ENCODE data around the gene KIAA1549.
A peak's percentile ranks its signal among the peaks of the same experiment; 100 is the strongest.

KIAA1549 gene

DNA sequence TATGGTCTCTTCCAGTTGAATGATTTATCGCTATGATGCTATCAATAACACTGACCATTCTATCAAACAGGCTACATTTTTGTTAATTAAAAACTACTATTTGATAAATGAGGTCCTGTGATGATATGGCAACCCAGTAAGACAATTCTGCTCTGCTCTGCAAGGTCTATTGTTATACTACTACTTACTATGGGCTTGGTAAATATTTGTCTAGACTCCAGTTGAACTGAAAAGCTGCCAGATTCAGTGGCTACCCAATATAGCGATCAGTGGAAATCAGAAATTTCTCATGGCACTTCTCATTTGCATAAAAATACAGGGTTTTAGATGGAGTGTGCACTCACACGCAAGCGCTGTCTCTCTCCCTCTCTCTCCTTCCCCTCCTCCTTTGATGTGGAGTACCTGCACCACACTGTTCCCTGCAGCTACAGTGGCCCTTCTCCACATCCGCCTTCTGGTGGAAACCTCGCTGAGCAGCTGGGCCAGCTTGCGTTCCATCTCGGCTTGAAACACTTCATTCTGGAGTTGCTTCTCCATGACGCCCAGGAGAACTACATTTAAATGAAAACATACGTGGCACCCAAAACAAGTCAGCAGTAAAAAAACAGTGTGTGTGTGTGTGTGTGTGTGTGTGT, 77.9 kb downstream of the KIAA1549 start:
- DNase-seq = peak; percentile 78

DNA sequence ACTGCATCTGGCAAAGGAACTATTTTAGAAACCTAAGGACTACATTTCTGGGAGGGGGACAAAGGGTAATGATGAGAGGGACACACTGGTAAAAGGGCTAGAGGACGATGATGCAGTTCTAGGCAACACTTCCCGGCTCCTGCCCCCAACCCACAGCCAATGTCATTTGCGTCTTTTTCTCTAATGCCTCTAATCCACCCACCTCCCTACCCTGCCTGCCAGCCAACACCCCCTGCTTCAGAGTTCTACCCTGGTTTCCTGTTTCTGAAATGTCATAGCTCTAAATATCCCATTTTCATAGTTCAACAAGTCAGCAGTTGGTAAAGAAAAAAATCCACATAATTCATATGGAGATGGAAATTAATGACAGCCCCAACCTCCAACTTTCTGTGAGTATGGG, 79.0 kb downstream of the KIAA1549 start:
- DNase-seq = peak; percentile 54

DNA sequence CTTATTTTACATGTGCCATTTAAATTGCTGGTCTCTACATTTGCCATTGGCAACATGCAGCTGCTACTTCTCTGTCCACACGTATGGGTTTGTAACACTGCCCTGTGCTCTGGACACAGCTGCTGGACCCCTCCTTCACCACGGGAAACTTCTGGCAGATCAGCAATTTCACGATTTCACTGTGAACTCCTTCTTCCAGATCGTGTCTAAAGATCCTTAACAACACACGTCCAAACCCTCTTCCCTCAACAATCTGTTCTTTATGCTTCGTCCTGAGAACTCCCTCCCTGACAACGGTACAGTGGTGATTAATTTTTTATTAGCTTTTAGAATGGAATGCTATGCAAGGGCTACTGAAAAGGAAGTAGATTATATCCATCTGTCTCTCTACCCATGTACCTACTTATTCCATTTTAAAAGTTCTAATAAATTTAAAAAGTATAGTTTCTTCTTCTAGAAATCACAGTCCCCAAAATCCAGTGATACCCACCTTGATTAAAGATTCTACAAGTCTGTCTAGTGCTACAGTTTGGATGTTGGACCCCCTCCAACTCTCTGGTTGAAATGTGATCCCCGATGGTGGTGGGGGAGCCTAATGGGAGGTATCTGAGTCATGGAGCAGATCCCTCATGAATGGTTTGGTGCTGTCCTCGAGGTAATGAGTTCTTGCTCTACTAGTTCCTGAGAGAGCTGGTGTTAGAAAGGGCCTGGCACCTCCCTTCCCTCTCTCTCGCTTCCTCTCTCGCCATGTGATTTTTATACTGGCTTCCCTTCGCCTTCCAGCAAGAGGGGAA, 81.0 kb downstream of the KIAA1549 start:
- DNase-seq = peak; percentile 51

DNA sequence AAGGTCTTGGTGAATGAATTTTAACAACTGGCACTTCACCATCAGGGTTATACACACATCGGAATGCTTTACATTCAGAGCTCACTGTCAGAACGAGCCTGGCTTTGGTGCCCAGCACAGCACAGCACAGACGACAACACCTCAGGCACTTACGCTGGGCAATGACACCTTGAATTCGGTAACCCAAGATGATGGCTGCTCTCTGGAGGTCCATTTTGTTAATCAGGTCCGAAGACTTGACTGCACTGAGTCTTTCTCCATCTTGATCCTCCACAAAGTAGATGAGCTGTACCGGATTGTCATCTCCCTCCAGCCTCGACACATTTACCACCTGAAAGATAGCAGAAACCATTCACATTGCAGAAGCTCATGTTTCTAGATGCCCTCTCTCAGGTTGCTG, 82.4 kb downstream of the KIAA1549 start:
- DNase-seq = peak; percentile 51

DNA sequence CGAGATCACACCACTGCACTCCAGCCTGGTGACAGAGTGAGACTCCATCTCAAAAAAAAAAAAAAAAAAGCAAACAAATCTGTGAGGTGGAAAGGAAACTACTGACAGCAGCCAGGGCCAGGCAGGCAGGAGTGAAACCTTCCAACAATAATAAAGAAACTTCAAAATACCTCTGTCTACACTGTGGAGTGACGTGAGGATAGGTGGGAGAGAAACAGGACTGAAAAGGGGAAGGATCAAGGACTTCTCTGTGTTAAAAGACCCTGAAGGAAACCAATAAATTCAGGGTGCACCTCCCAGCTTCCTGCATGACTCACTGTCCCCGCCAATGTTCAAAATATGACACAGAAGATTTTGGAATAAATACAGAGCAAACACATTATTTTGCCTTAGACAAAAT, 82.9 kb downstream of the KIAA1549 start:
- peak; percentile 54 for DNase-seq

DNA sequence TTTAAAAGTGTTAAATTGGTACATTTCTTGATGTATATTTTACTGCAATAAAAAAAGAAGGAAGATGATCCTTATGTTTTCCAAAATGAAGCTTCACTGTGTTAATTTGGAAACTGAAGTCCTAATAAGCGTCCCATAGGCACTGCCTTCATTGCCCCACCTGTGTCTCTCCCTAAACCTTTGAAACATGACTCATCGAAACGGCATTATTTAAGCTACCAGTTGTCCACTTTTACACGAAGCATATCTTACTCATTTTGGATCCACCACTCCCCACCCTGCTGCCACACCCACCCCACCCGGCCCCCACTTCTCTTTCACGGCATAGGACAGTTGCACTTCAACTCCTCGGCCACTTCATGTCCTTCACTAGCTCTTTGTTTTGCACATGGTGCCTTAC, 85.5 kb downstream of the KIAA1549 start:
- DNase-seq = peak; percentile 11

DNA sequence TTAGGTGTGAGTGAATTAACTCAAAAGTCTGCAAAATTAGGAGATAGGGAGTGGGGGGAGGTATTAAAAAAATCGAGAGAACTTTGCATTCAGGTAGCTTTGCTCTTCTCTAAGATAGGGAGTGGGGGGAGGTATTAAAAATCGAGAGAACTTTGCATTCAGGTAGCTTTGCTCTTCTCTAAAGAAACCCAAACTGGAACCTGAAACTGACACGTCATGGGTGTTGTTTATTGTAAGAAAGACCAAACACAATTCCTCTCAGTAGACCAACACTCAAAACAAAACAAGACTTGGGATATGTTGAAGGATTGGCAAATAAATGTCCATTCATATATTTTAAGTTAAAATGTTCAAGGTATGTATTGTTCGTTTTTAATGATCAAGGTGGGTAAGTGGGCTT, 87.9 kb downstream of the KIAA1549 start:
- no peak for DNase-seq

DNA sequence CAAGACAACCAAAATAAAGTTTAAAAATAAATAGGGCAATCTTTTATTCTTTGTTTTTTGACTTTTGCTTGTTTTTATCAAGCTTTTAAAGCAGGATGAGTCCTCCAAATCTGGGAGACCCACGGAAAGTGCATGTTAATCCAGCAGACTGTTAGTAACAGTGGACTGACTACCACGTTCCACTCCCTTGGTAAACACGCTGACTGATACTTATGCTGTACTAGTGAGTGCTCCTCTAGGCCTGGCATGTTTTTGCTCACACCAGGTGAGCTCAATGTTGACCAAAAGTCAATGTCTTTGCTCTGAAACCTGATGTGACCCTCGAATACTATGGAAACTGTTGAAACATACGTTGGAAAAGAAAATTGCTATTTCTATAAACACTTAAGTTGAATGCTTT, 88.4 kb downstream of the KIAA1549 start:
- DNase-seq = no peak

DNA sequence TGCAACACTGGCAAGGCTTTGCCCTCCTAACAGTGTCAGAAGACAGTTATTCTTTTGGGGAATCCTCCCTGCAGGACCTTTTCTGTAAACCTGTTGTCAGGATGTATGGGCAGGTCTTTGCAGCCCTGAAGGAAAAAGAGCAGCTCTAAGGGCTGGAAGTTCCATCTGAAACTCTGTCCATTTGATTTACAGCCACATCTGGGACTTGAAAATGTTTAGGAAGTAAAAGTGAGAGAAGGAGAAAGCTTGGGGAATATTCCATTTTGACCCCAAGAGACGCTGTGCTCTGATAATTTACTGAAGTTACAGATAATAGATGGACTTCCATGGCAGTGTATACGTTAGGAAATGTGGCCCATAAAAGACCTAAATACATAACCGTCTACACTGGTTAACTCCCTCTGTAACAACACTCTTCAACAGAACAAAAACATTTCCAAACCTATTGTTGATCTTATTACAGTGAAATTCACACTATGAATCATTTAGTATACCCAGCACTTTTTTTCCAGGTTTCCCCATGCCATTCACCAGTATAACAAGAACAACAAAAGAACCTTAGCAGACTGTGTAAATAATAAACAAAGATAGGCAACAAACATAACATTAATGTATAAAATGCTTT, 89.1 kb downstream of the KIAA1549 start:
- no peak for DNase-seq

DNA sequence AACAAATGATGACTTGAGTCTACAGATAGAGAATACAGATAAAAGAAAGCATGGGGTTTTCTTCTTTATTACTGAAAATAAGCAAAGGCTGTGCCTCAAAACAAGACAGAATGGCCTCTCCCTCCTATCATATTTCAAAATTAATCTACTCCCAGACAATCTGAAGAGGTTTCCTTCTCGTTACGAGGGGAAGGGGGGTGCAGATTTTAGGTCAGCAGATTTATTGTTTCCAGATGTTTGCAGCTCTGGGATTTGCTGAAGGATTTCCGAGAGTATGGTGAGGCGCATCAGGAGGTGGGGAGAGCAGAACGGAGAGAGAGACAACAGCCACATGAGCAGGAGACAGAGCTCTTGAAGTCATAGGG, 89.8 kb downstream of the KIAA1549 start:
- DNase-seq = no peak

DNA sequence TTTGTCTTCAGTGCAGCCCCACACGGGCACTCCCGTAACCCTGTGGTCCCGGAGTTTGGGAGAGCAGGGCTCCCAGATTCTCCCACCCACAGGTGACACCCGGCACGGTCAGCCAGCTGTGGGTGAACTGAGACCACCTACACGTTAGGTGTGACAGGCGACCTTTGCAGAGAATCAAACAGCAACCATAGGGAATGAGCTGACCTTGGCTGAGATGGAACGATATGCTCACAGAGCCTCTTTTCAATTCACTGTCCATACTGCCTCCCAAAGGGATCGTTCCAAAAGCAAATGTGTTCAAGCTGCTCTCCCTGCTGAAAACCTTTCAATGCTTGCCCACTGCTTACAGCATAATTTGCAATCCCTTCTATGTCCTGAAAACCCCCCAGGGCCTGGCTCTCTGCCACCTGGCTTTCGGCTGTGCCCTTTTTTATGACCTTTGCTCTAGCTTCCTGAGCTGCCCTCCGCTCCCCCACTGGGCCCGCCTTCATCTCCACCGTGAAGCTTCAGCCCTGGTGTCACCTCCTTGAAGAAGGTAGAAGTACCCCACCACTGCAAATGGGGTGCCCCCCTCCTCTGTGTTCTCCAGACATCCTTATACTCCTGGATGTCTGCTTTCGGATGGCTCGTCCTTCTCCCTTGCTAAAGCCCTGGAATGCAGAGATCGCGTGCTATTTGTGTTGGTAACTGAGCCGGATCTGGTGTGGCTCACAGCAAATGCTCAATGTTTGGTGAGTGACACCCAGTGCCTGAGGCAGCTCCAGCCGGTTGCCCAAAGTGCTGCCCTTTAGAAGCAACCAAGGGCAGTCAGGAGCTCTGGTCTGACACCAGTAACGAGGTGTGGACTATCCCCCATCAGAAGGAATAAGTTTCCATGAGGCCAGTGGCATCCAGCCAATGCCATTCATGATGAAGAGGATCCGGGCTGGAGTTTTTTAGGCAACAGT, 90.4 kb downstream of the KIAA1549 start:
- peak; percentile 42 for DNase-seq

DNA sequence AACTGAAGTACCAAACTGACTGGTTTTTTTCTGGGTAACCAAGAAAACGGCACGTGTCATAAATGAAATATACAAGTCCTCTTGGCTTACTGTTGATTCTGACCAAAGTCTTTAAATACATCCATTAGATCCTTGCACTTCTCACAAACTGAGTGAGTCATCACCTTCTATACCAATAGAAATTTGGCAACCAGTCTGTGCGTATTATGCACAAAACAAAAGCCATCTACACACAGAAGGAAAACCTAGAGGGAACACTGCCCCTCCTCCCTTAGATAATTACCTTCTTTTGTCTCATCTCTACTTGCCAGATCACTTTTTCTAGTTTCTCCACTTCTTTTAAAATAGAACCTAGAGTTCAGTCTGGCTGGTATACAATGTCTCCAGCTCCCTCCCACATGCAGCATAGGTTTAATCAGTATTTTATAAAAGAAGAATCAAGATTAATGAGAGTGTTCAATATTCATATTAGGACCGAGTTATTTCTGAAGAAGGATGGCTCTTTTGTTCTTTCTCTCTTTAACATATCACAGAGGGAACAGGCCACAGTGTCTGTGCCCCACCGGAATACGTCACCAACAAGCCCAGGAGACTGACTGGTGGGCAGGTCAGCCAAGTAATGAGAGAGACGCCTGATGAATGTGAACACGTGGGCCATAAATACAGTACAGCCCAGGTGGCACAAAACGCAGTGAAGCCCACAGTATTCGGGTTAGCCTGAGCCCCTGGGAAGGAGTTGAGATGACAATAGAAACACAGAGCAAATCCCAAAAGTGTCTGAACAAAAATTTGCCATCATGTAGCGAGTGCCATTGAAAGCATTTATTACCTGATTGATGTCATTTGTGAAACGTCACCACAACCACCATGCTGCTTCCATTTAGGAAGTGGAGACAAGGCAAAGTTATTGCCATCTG, 91.3 kb downstream of the KIAA1549 start:
- peak; percentile 35 for DNase-seq

DNA sequence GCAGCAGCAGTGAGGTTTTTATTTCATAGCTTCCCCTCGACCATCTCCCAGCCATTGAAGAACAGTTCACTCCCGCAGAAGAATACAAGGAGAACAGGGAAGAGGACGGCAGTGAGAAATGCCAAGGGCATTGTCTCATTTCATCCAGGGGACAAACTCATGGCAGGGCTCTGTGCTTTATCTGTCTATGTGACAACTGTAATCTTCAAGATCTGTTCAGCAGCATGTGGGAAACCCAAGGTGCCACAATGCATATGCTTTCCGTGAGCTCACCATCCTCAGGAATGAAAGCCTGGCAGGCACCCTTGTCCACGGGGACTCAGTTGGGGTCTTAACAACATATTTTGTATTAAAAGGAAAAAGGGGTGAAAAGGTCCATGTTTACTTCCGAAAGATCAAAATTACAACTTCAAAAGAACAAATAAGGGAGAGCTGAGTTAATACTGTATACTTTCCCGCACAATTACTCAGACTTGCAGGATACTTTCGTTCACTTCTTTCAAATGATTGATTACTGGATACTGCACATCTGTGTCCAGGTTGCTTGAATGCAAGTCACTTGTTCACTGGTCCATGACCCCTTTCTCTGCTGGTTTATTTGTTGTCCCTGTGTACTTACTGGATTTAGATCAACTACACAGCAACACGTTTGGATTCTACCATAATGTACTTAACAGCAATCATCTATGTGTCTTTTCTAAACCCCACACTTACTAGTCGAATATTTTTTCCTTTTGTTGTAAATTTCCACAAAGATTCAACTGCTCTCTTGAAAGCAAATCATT, 93.1 kb downstream of the KIAA1549 start:
- no peak for DNase-seq

DNA sequence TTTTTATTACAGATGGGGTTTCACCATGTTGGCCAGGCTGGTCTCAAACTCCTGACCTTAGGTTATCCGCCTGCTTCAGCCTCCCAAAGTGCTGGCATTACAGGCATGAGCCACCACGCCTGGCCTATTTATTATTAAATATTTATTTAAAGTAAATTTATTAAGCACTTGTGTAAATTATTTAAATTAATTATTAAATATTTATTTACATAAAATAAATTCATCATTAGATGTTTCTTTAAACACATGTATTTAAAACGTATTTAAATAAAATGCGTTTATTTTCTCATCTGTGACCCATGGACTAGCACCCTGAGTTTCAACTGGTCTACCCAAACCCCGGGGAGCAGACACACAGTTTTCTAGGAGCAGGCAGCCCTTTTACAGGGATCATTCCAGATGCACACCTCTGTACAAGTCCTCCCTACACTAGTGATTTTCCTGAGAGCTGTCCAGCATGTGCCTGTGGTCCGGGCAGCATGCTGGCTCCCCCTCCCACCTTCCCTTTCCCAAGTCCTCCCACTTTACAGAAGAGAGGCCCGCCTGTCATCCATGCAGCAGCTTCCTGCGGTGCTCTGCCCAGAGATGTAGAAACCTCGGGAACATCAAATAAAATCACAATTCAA, 94.0 kb downstream of the KIAA1549 start:
- DNase-seq = no peak

DNA sequence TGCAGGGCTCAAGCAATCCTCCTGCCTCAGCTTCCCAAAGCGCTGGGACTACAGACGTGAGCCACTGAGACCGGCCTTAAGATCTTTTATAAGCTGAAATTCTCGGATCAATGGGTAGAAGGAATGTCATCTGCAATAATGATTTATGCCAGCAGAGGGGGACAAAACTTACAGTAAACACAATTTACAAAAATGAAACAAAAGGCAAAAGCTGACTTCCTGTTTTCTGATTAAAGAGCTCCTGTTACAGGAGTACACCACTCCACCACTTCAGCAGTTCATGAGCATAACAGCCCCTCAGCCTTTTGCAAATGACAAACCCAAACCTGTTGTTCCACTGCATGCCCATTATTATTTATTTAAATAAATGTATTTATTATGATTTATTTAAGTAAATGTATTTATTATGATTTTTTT, 94.7 kb downstream of the KIAA1549 start:
- DNase-seq = peak; percentile 61

DNA sequence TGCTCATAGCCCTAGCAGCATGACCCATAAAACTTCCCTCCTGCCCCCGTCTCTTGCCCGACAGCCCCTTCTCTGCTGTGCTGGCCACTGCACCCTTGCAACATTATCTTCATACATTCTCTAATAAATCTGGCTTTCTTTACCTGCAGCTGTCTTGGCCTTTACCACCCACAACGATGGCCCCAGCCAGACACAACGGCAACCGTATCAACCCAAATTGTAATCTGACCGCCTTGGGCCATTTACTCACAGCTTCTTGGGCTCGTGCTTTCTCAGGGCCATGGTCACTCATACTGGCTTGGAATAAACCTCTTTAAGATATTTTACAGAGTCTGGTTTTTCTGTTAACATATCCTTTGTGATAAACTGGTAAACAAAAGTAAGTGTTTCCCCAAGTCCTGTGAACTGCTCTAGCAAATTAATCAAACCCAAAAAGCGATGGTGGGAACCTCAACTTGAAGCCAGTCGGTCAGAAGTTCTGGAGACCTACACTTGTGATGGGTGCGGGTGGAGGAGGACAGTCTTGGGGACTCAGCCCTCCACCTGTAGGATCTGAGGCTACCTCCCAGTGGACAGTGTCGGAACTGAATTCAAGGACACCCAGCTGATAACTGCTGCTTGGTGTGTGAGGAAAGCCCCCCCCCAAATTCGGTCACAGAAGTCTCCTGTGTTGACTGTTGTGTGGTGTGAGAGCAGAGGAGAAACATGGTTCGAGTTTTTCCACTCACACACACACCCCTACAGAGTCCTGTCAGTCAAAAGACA, 95.6 kb downstream of the KIAA1549 start:
- DNase-seq = no peak

DNA sequence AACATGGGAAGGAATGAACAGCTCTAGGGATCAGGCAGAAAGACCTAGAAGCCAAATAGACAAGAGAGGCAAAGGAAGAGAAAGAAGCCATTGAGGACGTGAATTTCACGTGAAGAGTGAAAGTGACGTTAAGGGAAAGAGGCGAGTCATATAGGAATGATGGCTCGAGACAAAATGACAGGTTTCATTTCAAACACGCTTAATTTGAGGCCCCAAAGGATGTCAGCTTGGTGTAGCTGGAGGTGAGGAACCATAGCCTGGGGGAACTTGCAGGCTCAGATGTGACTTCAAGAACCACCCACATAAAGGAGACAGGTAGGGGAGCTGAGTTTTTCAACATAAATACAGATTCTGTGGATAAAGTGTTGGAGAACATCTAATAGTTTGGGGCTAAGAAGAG, 98.9 kb downstream of the KIAA1549 start:
- no peak for DNase-seq

DNA sequence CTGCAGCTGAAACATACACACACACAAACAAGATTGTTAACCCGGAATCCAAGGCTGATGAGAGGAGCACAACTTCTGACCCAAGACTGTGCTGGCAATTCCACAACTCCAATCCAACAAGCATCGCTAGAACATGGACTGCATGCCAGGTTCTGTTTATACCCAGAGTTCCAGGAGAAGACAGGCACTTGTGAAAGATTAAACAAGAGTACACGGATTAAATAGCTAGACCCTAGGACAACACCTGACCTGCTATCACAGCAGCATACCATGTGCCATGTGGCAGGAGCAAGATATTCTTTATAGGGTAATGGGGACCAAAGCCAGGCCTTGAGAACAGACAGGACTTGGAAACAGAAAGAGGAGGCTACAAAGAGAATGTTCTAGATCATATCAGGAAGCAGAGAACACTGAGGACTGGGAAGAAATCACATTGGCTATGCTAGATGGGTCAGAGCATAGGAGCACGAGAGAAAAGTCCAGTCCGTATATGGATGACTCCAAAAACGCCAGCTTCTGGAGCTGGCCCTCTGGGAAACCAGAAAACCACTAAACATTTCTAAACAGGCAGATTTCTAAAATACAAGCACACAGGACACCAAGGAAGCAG, 99.5 kb downstream of the KIAA1549 start:
- DNase-seq = no peak

DNA sequence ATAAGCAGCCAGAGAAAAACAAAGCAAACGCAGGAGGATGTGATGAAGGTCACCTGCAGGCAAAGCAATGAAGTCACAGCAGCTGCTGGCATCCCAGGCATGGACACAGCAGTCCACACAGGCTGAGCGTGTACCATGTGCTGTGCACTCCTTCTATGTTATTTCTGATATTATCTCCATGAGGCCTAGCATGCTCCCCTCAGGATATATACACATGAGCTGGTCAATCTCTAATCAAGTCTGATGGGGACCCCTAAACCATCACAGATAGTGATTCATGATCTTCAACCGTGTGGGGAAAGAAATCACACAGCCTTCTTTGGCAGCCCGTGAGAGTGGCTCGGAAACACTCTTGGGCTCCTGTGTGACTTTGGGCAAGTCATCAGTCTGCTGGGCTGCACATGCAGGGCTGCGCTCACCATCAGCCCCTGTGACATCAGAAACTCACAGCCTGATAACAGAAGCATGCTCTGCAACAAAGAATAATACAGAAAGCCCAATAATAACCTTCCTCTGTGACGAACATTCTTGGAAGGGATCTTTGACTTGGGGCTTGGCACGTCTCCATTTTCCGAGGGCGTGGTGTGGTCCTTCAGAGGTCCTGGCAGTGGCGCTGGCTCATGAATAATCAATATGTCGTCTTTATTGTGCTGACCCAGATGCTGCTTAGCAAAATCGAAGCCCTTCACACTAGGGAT, 100.2 kb downstream of the KIAA1549 start:
- no peak for DNase-seq
